OCI-LY1 (cell line): Measurements from ENCODE around the gene WIPF1.

ENCODE experiments used
- H2AFZ ChIP-seq: fragments of 200-600 bp; sonication (generic), shearing (Covaris generic); 2 replicates; pipeline ENCODE4 v1.6.0; 2014; ENCODE audit warnings: antibody characterized with exemption, mild to moderate bottlenecking, low read length
- H3F3A ChIP-seq: fragments of 200-600 bp; sonication (generic), shearing (Covaris generic); 2 replicates; pipeline ENCODE4 v1.6.0; 2014; ENCODE audit warnings: mild to moderate bottlenecking, antibody characterized with exemption, low read length, moderate library complexity; ENCODE audit not compliant: insufficient read depth
- H3K27ac ChIP-seq: fragments of 200-600 bp; sonication (generic); 2 replicates; pipeline ENCODE4 v1.5.1; 2014; ENCODE audit warnings: low read length, mixed run types, mild to moderate bottlenecking, low read depth; ENCODE audit not compliant: poor library complexity, severe bottlenecking
- H3K27me3 ChIP-seq: fragments of 200-600 bp; sonication (generic); 2 replicates; pipeline ENCODE4 v1.6.0; 2014; ENCODE audit warnings: antibody characterized with exemption, mild to moderate bottlenecking, low read length, moderate library complexity; ENCODE audit not compliant: insufficient read depth
- H3K36me3 ChIP-seq: fragments of 200-600 bp; sonication (generic); 2 replicates; pipeline ENCODE4 v1.6.1; 2014; ENCODE audit warnings: mild to moderate bottlenecking, antibody characterized with exemption, low read length, moderate library complexity, mixed read lengths; ENCODE audit not compliant: insufficient read depth
- H3K4me1 ChIP-seq: fragments of 200-600 bp; sonication (generic); 2 replicates; pipeline ENCODE4 v1.5.1; 2014; ENCODE audit warnings: mild to moderate bottlenecking, low read length, moderate library complexity; ENCODE audit not compliant: insufficient read depth, severe bottlenecking
- H3K4me2 ChIP-seq: fragments of 200-600 bp; sonication (generic), shearing (Covaris generic); 2 replicates; pipeline ENCODE4 v1.6.1; 2014; ENCODE audit warnings: low read length
- H3K4me3 ChIP-seq: fragments of 200-600 bp; sonication (generic); 2 replicates; pipeline ENCODE4 v1.5.1; 2014; ENCODE audit warnings: low read length, low read depth, mild to moderate bottlenecking, mixed read lengths; ENCODE audit not compliant: poor library complexity, severe bottlenecking
- H3K79me2 ChIP-seq: fragments of 200-600 bp; shearing (Covaris generic); 2 replicates; pipeline ENCODE4 v1.6.1; 2016; ENCODE audit warnings: mixed run types, low read length, mixed read lengths; ENCODE audit not compliant: insufficient read depth
- H3K9ac ChIP-seq: fragments of 200-600 bp; sonication (generic), shearing (Covaris generic); 2 replicates; pipeline ENCODE4 v1.6.1; 2014; ENCODE audit warnings: mild to moderate bottlenecking, low read length, mixed read lengths
- H3K9me2 ChIP-seq: fragments of 200-600 bp; sonication (generic), shearing (Covaris generic); 2 replicates; pipeline ENCODE4 v1.6.1; 2014; ENCODE audit warnings: low read depth, mild to moderate bottlenecking, low read length, mixed read lengths
- H3K9me3 ChIP-seq: fragments of 200-600 bp; shearing (Covaris generic); 2 replicates; pipeline ENCODE4 v1.6.1; 2014; ENCODE audit warnings: low read length, mixed read lengths
- H4K20me1 ChIP-seq: fragments of 200-600 bp; sonication (generic), shearing (Covaris generic); 2 replicates; pipeline ENCODE4 v1.6.0; 2016; ENCODE audit warnings: mild to moderate bottlenecking, low read length; ENCODE audit not compliant: insufficient read depth
- EZH2 ChIP-seq: fragments of 200-600 bp; sonication (generic), shearing (Covaris generic); IDR thresholded peaks from 2 replicates; pipeline ENCODE4 v1.8.0; 2017; ENCODE audit warnings: borderline replicate concordance, mixed run types, mild to moderate bottlenecking, antibody characterized with exemption, low read length, moderate library complexity, mixed read lengths
- TF ChIP-seq, protein P1 (sequence below): fragments of 200-600 bp; sonication (generic), shearing (Covaris generic); IDR thresholded peaks from 2 replicates; pipeline ENCODE4 v1.5.1; 2017; ENCODE audit warnings: mild to moderate bottlenecking, antibody characterized with exemption, low read length, moderate library complexity, mixed read lengths

Gene WIPF1

DNA sequence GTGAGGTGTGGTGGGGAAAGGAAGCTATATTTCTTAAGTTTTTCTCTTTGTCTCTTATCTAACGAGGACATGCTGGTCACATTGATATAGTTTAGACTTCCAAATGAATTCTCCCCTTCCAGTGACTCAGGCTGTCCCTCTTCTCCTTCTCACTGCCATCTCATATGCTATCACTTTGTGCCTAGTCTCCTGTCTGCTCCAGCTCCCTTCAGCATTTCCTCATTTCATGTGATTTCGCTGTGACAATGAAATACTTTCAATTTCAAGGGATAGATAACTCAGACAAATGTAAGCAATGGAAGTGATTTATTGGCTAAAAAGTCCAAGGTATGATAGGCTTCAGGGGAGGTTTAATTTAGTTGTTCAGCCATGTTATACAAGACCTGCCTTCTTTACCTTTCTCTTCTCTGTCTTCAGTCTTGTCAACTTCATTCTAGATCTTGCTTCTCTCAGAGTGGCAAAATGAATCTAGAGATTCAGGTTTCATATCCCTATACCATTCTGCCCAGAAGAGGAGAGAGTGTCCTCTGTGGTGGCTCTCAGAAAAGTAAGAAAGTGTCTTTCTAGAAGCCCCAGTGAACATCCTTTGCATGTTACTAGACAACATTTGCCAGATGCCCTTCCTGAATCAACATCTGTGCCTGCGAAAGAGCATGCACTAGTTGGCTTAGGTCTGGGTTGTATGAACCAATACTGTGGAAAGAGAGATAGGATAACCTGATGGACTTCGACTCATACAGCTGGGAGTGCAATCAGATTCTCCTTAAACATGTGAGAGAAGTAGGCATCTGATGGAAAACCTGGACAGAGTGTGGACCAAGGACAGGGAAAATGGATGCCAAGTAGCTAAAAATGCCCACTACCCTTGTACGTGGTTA is 80.9 kb downstream of the WIPF1 start:
- Histone ChIP-seq H3F3A (no peaks in the 10 kb centered on the region), H3K4me2 (no peak overlapping the region), H3K27me3 (no peaks in the 10 kb centered on the region; the same call in 1 of the 2 replicates), H3K9me3 (peaks cover 7% of the 10 kb centered on the region), H3K4me1 (no peaks in the 10 kb centered on the region), H3K79me2 (no peaks in the 10 kb centered on the region), H3K9ac (no peak overlapping the region), H3K27ac (no peak overlapping the region), H3K9me2 (no peaks in the 10 kb centered on the region), H3K36me3 (no peaks in the 10 kb centered on the region; the same call in 1 of the 2 replicates), H4K20me1 (no peaks in the 10 kb centered on the region), H2AFZ (no peak overlapping the region), H3K4me3 (no peak overlapping the region)
- TF ChIP-seq, protein P1, sequence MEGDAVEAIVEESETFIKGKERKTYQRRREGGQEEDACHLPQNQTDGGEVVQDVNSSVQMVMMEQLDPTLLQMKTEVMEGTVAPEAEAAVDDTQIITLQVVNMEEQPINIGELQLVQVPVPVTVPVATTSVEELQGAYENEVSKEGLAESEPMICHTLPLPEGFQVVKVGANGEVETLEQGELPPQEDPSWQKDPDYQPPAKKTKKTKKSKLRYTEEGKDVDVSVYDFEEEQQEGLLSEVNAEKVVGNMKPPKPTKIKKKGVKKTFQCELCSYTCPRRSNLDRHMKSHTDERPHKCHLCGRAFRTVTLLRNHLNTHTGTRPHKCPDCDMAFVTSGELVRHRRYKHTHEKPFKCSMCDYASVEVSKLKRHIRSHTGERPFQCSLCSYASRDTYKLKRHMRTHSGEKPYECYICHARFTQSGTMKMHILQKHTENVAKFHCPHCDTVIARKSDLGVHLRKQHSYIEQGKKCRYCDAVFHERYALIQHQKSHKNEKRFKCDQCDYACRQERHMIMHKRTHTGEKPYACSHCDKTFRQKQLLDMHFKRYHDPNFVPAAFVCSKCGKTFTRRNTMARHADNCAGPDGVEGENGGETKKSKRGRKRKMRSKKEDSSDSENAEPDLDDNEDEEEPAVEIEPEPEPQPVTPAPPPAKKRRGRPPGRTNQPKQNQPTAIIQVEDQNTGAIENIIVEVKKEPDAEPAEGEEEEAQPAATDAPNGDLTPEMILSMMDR: no peak
- TF ChIP-seq EZH2: no peak

DNA sequence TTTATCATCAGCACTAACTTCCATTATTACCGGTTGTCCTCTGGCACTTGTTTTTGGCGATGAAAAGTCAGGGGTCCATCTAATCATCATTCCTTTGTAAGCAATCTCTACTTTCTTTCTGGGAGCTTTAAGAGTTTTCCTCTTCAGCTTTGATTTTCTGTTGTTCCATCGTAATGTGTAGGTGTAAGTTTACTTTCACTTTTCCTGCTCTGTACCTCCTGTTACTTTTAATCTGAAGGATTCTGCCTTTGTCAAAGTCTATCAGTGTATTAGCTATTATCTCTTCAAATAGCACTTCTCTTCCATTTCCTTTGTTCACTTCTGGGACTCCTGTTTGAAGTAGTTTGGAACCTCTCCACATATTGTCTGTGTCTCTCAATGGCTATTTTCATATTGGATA is 85.3 kb downstream of the WIPF1 start:
- no peak overlapping the region for H3K27ac ChIP-seq
- H3K9me3 ChIP-seq: peaks cover 12% of the 10 kb centered on the region
- no peak overlapping the region for H3K4me3 ChIP-seq
- H3K27me3 ChIP-seq: no peaks in the 10 kb centered on the region
- H4K20me1 ChIP-seq: no peaks in the 10 kb centered on the region
- no peak overlapping the region for H3K4me2 ChIP-seq
- H3K36me3 ChIP-seq: no peaks in the 10 kb centered on the region; the same call in 1 of the 2 replicates
- H2AFZ ChIP-seq: no peak overlapping the region
- TF ChIP-seq EZH2: no peak
- TF ChIP-seq, protein P1: no peak
- no peaks in the 10 kb centered on the region for H3K79me2 ChIP-seq
- H3K9me2 ChIP-seq: no peaks in the 10 kb centered on the region
- H3F3A ChIP-seq: no peaks in the 10 kb centered on the region
- no peaks in the 10 kb centered on the region for H3K4me1 ChIP-seq
- H3K9ac ChIP-seq: no peak overlapping the region

DNA sequence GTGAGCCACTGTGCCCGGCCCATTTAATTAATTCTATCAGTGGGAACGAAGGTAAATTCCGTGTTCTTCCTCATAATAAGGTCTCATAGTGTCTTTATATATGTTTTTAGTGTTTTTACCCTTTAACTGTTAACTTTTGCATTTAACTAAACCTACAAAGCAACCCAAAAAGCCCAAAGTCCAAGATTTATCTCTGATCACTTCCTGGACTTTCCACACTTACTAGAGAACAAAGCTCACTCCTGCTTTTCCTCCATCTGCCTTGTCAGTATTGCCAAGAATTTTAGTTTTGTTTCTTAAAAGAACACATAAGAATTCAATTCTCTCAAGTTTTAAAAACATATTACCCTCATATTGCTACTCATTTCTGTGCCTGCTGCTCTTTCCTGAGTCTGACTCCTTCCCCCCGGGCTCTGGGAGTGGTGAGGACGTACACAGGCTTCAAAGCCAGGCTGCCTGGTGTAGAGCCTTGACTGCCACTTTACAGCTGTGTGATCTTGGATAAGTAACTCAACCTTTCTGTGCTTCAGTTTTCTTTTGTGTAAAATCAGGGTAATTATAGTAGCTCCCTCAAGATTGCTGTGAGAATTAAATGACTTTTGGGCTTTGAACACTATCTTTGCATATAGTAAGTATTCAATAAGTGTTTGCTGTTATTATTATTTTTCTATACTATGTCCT is 85.9 kb downstream of the WIPF1 start:
- Histone ChIP-seq H3K4me1 (no peaks in the 10 kb centered on the region), H3K27ac (no peak overlapping the region), H3K9me2 (no peaks in the 10 kb centered on the region), H3K27me3 (no peaks in the 10 kb centered on the region), H3K9ac (no peak overlapping the region), H2AFZ (no peak overlapping the region), H4K20me1 (no peaks in the 10 kb centered on the region), H3K79me2 (no peaks in the 10 kb centered on the region), H3K4me3 (no peak overlapping the region), H3K4me2 (no peak overlapping the region), H3K36me3 (no peaks in the 10 kb centered on the region; the same call in 1 of the 2 replicates), H3F3A (no peaks in the 10 kb centered on the region), H3K9me3 (peaks cover 12% of the 10 kb centered on the region)
- TF ChIP-seq EZH2: no peak
